Gastrocnemius medialis (tissue), 4 donors: Measurements from ENCODE around the gene CERT1. TPM values are rescaled to one million over a fixed set of nuclear protein-coding genes. Genes with fewer than 3 reads are reported as not detected.
A peak's percentile ranks its signal among the peaks of the same experiment; 100 is the strongest.

Source experiments
- ATAC-seq, 2 donors: fragments of 150-250 bp; one replicate each; pipeline ENCODE4 v1.9.1; 2016
- DNase-seq, 2 donors: peaks; one replicate each; pipeline ENCODE4 v3.0.0-alpha.2; 2019
- H3K27ac ChIP-seq, 4 donors: fragments of 200-600 bp; sonication (generic); 1 replicate in 1 of 4; 2 replicates in 3 of 4; pipeline ENCODE4 v1.5.1; 2016 to 2018; ENCODE audit warnings: mild to moderate bottlenecking in 2 of 4, moderate library complexity in 1 of 4
- H3K27me3 ChIP-seq, 3 donors: fragments of 200-600 bp; sonication (generic) in 2 of 3; 1 replicate in 1 of 3; 2 replicates in 2 of 3; pipeline versions ENCODE4 v1.5.1 to v1.6.0; 2016 to 2019; ENCODE audit warnings: mild to moderate bottlenecking in 1 of 3, moderate library complexity in 1 of 3
- H3K36me3 ChIP-seq, 2 donors: fragments of 200-600 bp; sonication (generic) in 1 of 2; one replicate each; pipeline ENCODE4 v1.5.1; 2017 to 2018
- H3K4me1 ChIP-seq, 2 donors: fragments of 200-600 bp; sonication (generic) in 1 of 2; one replicate each; pipeline ENCODE4 v1.5.1; 2016 to 2017; ENCODE audit warnings: mild to moderate bottlenecking in 2 of 2
- H3K4me3 ChIP-seq, 4 donors: fragments of 200-600 bp; sonication (generic) in 3 of 4; 1 replicate in 1 of 4; 2 replicates in 3 of 4; pipeline ENCODE4 v1.5.1; 2016 to 2019; ENCODE audit warnings: mild to moderate bottlenecking in 2 of 4
- H3K9me3 ChIP-seq, 3 donors: fragments of 200-600 bp; sonication (generic) in 2 of 3; 1 replicate in 1 of 3; 2 replicates in 2 of 3; pipeline ENCODE4 v1.5.1; 2016 to 2019
- CTCF ChIP-seq, 5 experiments: fragments of 450-650 bp in 3 of 5; fragments of 200-600 bp in 2 of 5; sonication (generic) in 2 of 5; IDR thresholded peaks in 4 of 5; conservative IDR thresholded peaks in 1 of 5; 1 replicate in 4 of 5; 2 replicates in 1 of 5; pipeline ENCODE4 v1.5.1; 2016 to 2019; ENCODE audit warnings: antibody characterized with exemption in 5 of 5, mild to moderate bottlenecking in 3 of 5, moderate library complexity in 3 of 5
- POLR2A ChIP-seq, 2 donors: fragments of 450-650 bp; IDR thresholded peaks; one replicate each; pipeline ENCODE4 v1.6.1; 2017; ENCODE audit warnings: antibody characterized with exemption in 2 of 2, mild to moderate bottlenecking in 2 of 2, moderate library complexity in 2 of 2
- in situ Hi-C, 4 donors: fragments of 200-750 bp; cut with MboI; loops; one replicate each; pipeline versions ENCODE4 v1.15.0 to v1.8.0; 2017; ENCODE audit warnings: low sequenced_read_pairs in 4 of 4
- intact Hi-C: fragments of 100-400 bp; cut with DNase I; formaldehyde crosslinking; loops from one replicate; pipeline ENCODE4 v1.15.1; 2023; ENCODE audit warnings: low total_unique reads
- total RNA-seq, 4 donors: library from RNA; depleted of rRNA; stranded (reverse); fragments of >200 nt; gene quantifications; one replicate each; pipeline versions ENCODE4 v1.1.0 to v1.2.3, GENCODE V29; 2016

CERT1 gene
- total RNA-seq, 4 donors from 2014 or later = 30.8 to 50.6 (median 41.9) TPM

- no peaks in the 10 kb centered on the region for H3K36me3 ChIP-seq
- no peaks in the 10 kb centered on the region for H3K4me1 ChIP-seq
- in situ Hi-C loops (no loop called here), intact Hi-C loops (no loop called here)
- TF ChIP-seq CTCF (IDR thresholded peaks at IDR 0.05 in 4 of 5, conservative IDR thresholded peaks at IDR 0.05 in 1 of 5) (no peak), POLR2A (IDR thresholded peaks at IDR 0.05) (no peak)
- no peak for DNase-seq
- H3K27ac ChIP-seq = no peak overlapping the region
- H3K4me3 ChIP-seq = no peak overlapping the region
- H3K27me3 ChIP-seq = no peaks in the 10 kb centered on the region
- H3K9me3 ChIP-seq = no peaks in the 10 kb centered on the region
- no peak for ATAC-seq
Measured at GRCh38 chr5:75439276-75439675, 72.2 kb downstream of the CERT1 start.

GRCh38 chr5:75438722-75439121, 72.7 kb downstream of the CERT1 start:
- no peaks in the 10 kb centered on the region for H3K9me3 ChIP-seq
- in situ Hi-C loops = no loop called here
- no peaks in the 10 kb centered on the region for H3K36me3 ChIP-seq
- no peaks in the 10 kb centered on the region for H3K4me1 ChIP-seq
- ATAC-seq (no peak), DNase-seq (no peak)
- no peak overlapping the region for H3K4me3 ChIP-seq
- TF ChIP-seq CTCF (IDR thresholded peaks at IDR 0.05 in 4 of 5, conservative IDR thresholded peaks at IDR 0.05 in 1 of 5) (peak in 1 of 5 experiments; percentile 11), POLR2A (IDR thresholded peaks at IDR 0.05) (no peak)
- no peak overlapping the region for H3K27ac ChIP-seq
- no peaks in the 10 kb centered on the region for H3K27me3 ChIP-seq
- intact Hi-C loops = no loop called here

DNA sequence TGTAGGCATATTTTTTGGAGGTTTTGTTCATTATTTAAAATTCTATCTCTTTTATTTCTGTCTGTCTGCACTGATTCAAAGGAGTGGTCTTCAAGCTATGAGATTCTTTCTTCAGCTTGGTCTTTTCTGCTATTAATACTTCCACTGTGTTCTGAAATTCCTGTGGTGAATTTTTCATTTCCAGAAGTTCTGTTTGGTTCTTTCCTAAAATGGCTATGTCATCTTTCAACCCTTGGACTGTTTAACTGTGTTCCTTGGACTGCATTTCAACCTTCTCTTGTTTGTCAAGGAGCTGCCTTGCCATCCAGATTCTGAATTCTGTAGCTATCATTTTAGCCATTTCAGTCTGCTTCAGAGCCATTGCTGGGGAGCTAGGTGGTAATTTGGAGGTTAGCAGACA, 76.3 kb downstream of the CERT1 start:
- in situ Hi-C loops (no loop called here), intact Hi-C loops (no loop called here)
- H3K4me1 ChIP-seq = no peaks in the 10 kb centered on the region
- H3K27me3 ChIP-seq = no peaks in the 10 kb centered on the region
- DNase-seq = no peak
- no peak overlapping the region for H3K4me3 ChIP-seq
- H3K27ac ChIP-seq = no peak overlapping the region
- ATAC-seq = no peak
- TF ChIP-seq CTCF (IDR thresholded peaks at IDR 0.05 in 4 of 5, conservative IDR thresholded peaks at IDR 0.05 in 1 of 5) = no peak
- TF ChIP-seq POLR2A (IDR thresholded peaks at IDR 0.05) = no peak
- H3K9me3 ChIP-seq = no peaks in the 10 kb centered on the region
- H3K36me3 ChIP-seq = no peaks in the 10 kb centered on the region

- Histone ChIP-seq H3K36me3 (no peaks in the 10 kb centered on the region), H3K27me3 (no peaks in the 10 kb centered on the region), H3K9me3 (no peaks in the 10 kb centered on the region), H3K4me3 (no peak overlapping the region), H3K4me1 (no peaks in the 10 kb centered on the region), H3K27ac (no peak overlapping the region)
- ATAC-seq (no peak), DNase-seq (no peak)
- in situ Hi-C loops = no loop called here
- no peak for TF ChIP-seq CTCF (IDR thresholded peaks at IDR 0.05 in 4 of 5, conservative IDR thresholded peaks at IDR 0.05 in 1 of 5)
- intact Hi-C loops = no loop called here
Measured at GRCh38 chr5:75433814-75434506, 77.5 kb downstream of the CERT1 start.

GRCh38 chr5:75414241-75414640, 97.2 kb downstream of the CERT1 start:
- peaks cover 0 to 41% of the 10 kb centered on the region in 2 donors for H3K36me3 ChIP-seq
- no peak for DNase-seq
- TF ChIP-seq CTCF (IDR thresholded peaks at IDR 0.05 in 4 of 5, conservative IDR thresholded peaks at IDR 0.05 in 1 of 5) (no peak), POLR2A (IDR thresholded peaks at IDR 0.05) (no peak)
- no peak overlapping the region for H3K27ac ChIP-seq
- intact Hi-C loops = no loop called here
- in situ Hi-C loops = no loop called here
- no peaks in the 10 kb centered on the region for H3K9me3 ChIP-seq
- no peak for ATAC-seq
- no peaks in the 10 kb centered on the region for H3K4me1 ChIP-seq
- no peak overlapping the region for H3K4me3 ChIP-seq
- no peaks in the 10 kb centered on the region for H3K27me3 ChIP-seq
